K562 (cell line): ENCODE measurements around the gene FSTL3.

Source experiments
- CTCF ChIP-seq, 3 experiments: IDR thresholded peaks in 2 of 3; conservative IDR thresholded peaks in 1 of 3; 2 replicates each; pipeline ENCODE4 v1.5.1; 2011 to 2012; ENCODE audit warnings: low read length in 3 of 3, mild to moderate bottlenecking in 3 of 3, control low read depth in 2 of 3, improper control_type of control experiment in 1 of 3, inconsistent platforms in 1 of 3, low read depth in 1 of 3, mixed read lengths in 1 of 3, moderate library complexity in 1 of 3; ENCODE audit not compliant: insufficient read depth in 2 of 3
- E2F1 ChIP-seq: sonication (generic); formaldehyde crosslinking; IDR thresholded peaks from 2 replicates; pipeline ENCODE4 v1.8.1; 2023; ENCODE audit warnings: mild to moderate bottlenecking, missing genetic modification reagents, moderate library complexity
- EZH2 ChIP-seq: IDR thresholded peaks from 2 replicates; pipeline ENCODE4 v1.6.1; 2012; ENCODE audit warnings: low read depth, mild to moderate bottlenecking, inconsistent platforms, low read length, borderline replicate concordance
- FOXP1 ChIP-seq: sonication (generic); formaldehyde crosslinking; IDR thresholded peaks from 2 replicates; pipeline ENCODE4 v1.8.0; 2022; ENCODE audit warnings: mild to moderate bottlenecking, missing genetic modification reagents
- HCFC1 ChIP-seq: IDR thresholded peaks from 2 replicates; pipeline ENCODE4 v1.6.1; 2012; ENCODE audit warnings: low read depth, low read length, improper control_type of control experiment
- MAFK ChIP-seq: IDR thresholded peaks from 2 replicates; pipeline ENCODE4 v1.6.1; 2011; ENCODE audit warnings: low read length, improper control_type of control experiment
- POLR2A ChIP-seq: fragments of 450-650 bp; conservative IDR thresholded peaks from 2 replicates; pipeline ENCODE4 v1.6.1; 2016
- XRCC5 ChIP-seq: fragments of 200-400 bp; formaldehyde crosslinking; IDR thresholded peaks from 2 replicates; pipeline ENCODE4 v1.6.1; 2017; ENCODE audit warnings: low read depth, mild to moderate bottlenecking, low read length
- ZBTB11 ChIP-seq, 3 experiments: fragments of 200-800 bp in 1 of 3; fragments of 250-450 bp in 1 of 3; fragments of 450-650 bp in 1 of 3; sonication (Bioruptor Pico) in 1 of 3; sonication (Bioruptor generic) in 1 of 3; formaldehyde crosslinking in 1 of 3; IDR thresholded peaks; 2 replicates each; pipeline versions ENCODE4 v1.6.1 to v1.8.0; 2016 to 2022; ENCODE audit warnings: mild to moderate bottlenecking in 2 of 3, missing genetic modification characterization in 2 of 3, missing compliant biosample characterization in 1 of 3, moderate library complexity in 1 of 3
- ZNF77 ChIP-seq: fragments of 250-450 bp; sonication (Bioruptor Pico); IDR thresholded peaks from 2 replicates; pipeline ENCODE4 v1.5.0; 2020

GRCh38 chr19:709196-709964, 33.2 kb downstream of the FSTL3 start:
- no peak for TF ChIP-seq ZNF77
- no peak for TF ChIP-seq POLR2A
- no peak for TF ChIP-seq ZBTB11 (CRISPR knock-in tag; IDR thresholded peaks at IDR 0.05)
- TF ChIP-seq HCFC1, result no peak
- TF ChIP-seq MAFK, result no peak
- TF ChIP-seq E2F1, result no peak
- no peak for TF ChIP-seq FOXP1
- no peak for TF ChIP-seq XRCC5
- TF ChIP-seq EZH2, result no peak
- TF ChIP-seq CTCF (IDR thresholded peaks at IDR 0.05 in 2 of 3, conservative IDR thresholded peaks at IDR 0.05 in 1 of 3; ENCODE audit: insufficient read depth in 2 of 3, low read depth in 1 of 3, low read length in 3 of 3), result no peak
